ENCODE measurements around the gene ANO3. TPM values are rescaled to one million over a fixed set of nuclear protein-coding genes. Genes with fewer than 3 reads are reported as not detected.

Gene ANO3
- total RNA-seq, 1 donor from 2014 or later = 0.27 TPM

GRCh38 chr11:26675233-26675928, 343.5 kb downstream of the ANO3 start:
- no peaks in the 10 kb centered on the region for H3K9me3 ChIP-seq
- intact Hi-C loops (cut with DNase I) = no loop called here
- H3K27me3 ChIP-seq (ENCODE audit: low read depth) = no peaks in the 10 kb centered on the region
- no peaks in the 10 kb centered on the region for H3K36me3 ChIP-seq
- no peak for TF ChIP-seq CTCF (IDR thresholded peaks at IDR 0.05)
- no peaks in the 10 kb centered on the region for H3K4me1 ChIP-seq
- DNase-seq = no peak
- H3K4me3 ChIP-seq = no peak overlapping the region
- ATAC-seq = no peak
- H3K27ac ChIP-seq = no peak overlapping the region

GRCh38 chr11:26676641-26677040, 344.7 kb downstream of the ANO3 start:
- Histone ChIP-seq H3K4me3 (no peak overlapping the region), H3K36me3 (no peaks in the 10 kb centered on the region), H3K27ac (no peak overlapping the region), H3K9me3 (no peaks in the 10 kb centered on the region), H3K27me3 (ENCODE audit: low read depth) (no peaks in the 10 kb centered on the region), H3K4me1 (no peaks in the 10 kb centered on the region)
- no peak for TF ChIP-seq CTCF (IDR thresholded peaks at IDR 0.05)
- DNase-seq = no peak
- intact Hi-C loops (cut with DNase I) = no loop called here
- no peak for ATAC-seq

- Histone ChIP-seq H3K27ac (no peak overlapping the region), H3K4me1 (no peaks in the 10 kb centered on the region), H3K27me3 (ENCODE audit: low read depth) (no peaks in the 10 kb centered on the region), H3K4me3 (no peak overlapping the region), H3K36me3 (no peaks in the 10 kb centered on the region), H3K9me3 (no peaks in the 10 kb centered on the region)
- DNase-seq (no peak), ATAC-seq (no peak)
- no peak for TF ChIP-seq CTCF (IDR thresholded peaks at IDR 0.05)
- intact Hi-C loops (cut with DNase I) = no loop called here
Observed at GRCh38 chr11:26677566-26677965, 345.6 kb downstream of the ANO3 start.

- Histone ChIP-seq H3K36me3 (no peaks in the 10 kb centered on the region), H3K9me3 (no peaks in the 10 kb centered on the region), H3K27ac (no peak overlapping the region), H3K4me1 (no peaks in the 10 kb centered on the region), H3K4me3 (no peak overlapping the region), H3K27me3 (ENCODE audit: low read depth) (no peaks in the 10 kb centered on the region)
- intact Hi-C loops (cut with DNase I) = no loop called here
- TF ChIP-seq CTCF (IDR thresholded peaks at IDR 0.05) = no peak
- DNase-seq = no peak
- ATAC-seq = no peak
Observed at GRCh38 chr11:26687351-26687750, 355.4 kb downstream of the ANO3 start.

GRCh38 chr11:26688701-26689100, 356.8 kb downstream of the ANO3 start:
- H3K4me1 ChIP-seq = no peaks in the 10 kb centered on the region
- DNase-seq (no peak), ATAC-seq (no peak)
- H3K27ac ChIP-seq = no peak overlapping the region
- no peak for TF ChIP-seq CTCF (IDR thresholded peaks at IDR 0.05)
- no peaks in the 10 kb centered on the region for H3K36me3 ChIP-seq
- H3K27me3 ChIP-seq (ENCODE audit: low read depth) = no peaks in the 10 kb centered on the region
- intact Hi-C loops (cut with DNase I) = no loop called here
- H3K9me3 ChIP-seq = no peaks in the 10 kb centered on the region
- H3K4me3 ChIP-seq = no peak overlapping the region
